Osteoblast (primary cell): Measurements from ENCODE around the gene SIM2. TPM values are rescaled to one million over a fixed set of nuclear protein-coding genes. Genes with fewer than 3 reads are reported as not detected.

Experiments used
- DNase-seq: peaks from one replicate; pipeline ENCODE4 v3.0.0; 2011; ENCODE audit warnings: low spot score, mixed read lengths; ENCODE audit not compliant: insufficient read length; ENCODE audit errors: missing footprints
- H2AFZ ChIP-seq: 2 replicates; pipeline ENCODE4 v1.6.0; 2011; ENCODE audit warnings: mild to moderate bottlenecking, low read length
- H3K27ac ChIP-seq: 2 replicates; pipeline ENCODE4 v1.5.1; 2011; ENCODE audit warnings: mild to moderate bottlenecking, low read depth, low read length, moderate library complexity
- H3K27me3 ChIP-seq: 2 replicates; pipeline ENCODE4 v1.6.0; 2012; ENCODE audit warnings: mild to moderate bottlenecking, control low read depth, inconsistent platforms, low read length, moderate library complexity; ENCODE audit not compliant: insufficient read depth
- H3K36me3 ChIP-seq: 2 replicates; pipeline ENCODE4 v1.5.1; 2011; ENCODE audit warnings: mild to moderate bottlenecking, low read length, control low read depth, moderate library complexity; ENCODE audit not compliant: insufficient read depth
- H3K4me1 ChIP-seq: 2 replicates; pipeline ENCODE4 v1.5.1; 2011; ENCODE audit warnings: mild to moderate bottlenecking, low read length, control low read depth, moderate library complexity; ENCODE audit not compliant: insufficient read depth
- H3K4me2 ChIP-seq: 2 replicates; pipeline ENCODE4 v1.6.0; 2011; ENCODE audit warnings: mild to moderate bottlenecking, low read length; ENCODE audit not compliant: insufficient read depth
- H3K4me3 ChIP-seq: fragments of 200-600 bp; sonication (generic); 3 replicates; pipeline ENCODE4 v1.5.1; 2012; ENCODE audit warnings: mild to moderate bottlenecking, low read length, inconsistent platforms; ENCODE audit not compliant: insufficient read depth
- H3K79me2 ChIP-seq: 2 replicates; pipeline ENCODE4 v1.6.0; 2012; ENCODE audit warnings: mild to moderate bottlenecking, low read length, control low read depth, inconsistent platforms; ENCODE audit not compliant: insufficient read depth
- H3K9me3 ChIP-seq: 2 replicates; pipeline ENCODE4 v1.5.1; 2011; ENCODE audit warnings: low read depth, low read length, control low read depth
- H4K20me1 ChIP-seq: 2 replicates; pipeline ENCODE4 v1.6.0; 2012; ENCODE audit warnings: mild to moderate bottlenecking, low read length, control low read depth; ENCODE audit not compliant: insufficient read depth
- CTCF ChIP-seq: IDR thresholded peaks from 2 replicates; pipeline ENCODE4 v1.5.1; 2011; ENCODE audit warnings: mild to moderate bottlenecking, low read depth, low read length, moderate library complexity; ENCODE audit errors: extremely low read depth
- total RNA-seq: library from RNA; depleted of rRNA; stranded (reverse); fragments of >200 nt; gene quantifications from 2 replicates; pipeline ENCODE4 v1.2.3, GENCODE V29; 2012

SIM2 gene
- total RNA-seq, 1 donor = 3.6 TPM

- Histone ChIP-seq H3K36me3 (no peaks in the 10 kb centered on the region), H3K27ac (no peak overlapping the region), H3K4me3 (no peak overlapping the region), H3K79me2 (peaks cover 8% of the 10 kb centered on the region), H3K27me3 (peaks cover 25% of the 10 kb centered on the region), H2AFZ (no peak overlapping the region), H3K9me3 (no peaks in the 10 kb centered on the region), H4K20me1 (peaks cover 19% of the 10 kb centered on the region), H3K4me2 (no peak overlapping the region), H3K4me1 (no peaks in the 10 kb centered on the region)
- peak; percentile 77 for DNase-seq
- no peak for TF ChIP-seq CTCF
Observed at GRCh38 chr21:36705679-36706481, 7.0 kb downstream of the SIM2 start.

GRCh38 chr21:36706482-36706852 is 7.6 kb downstream of the SIM2 start:
- Histone ChIP-seq H3K4me1 (no peaks in the 10 kb centered on the region), H3K4me3 (no peak overlapping the region), H3K27me3 (peaks cover 30% of the 10 kb centered on the region), H3K27ac (no peak overlapping the region), H4K20me1 (peaks cover 19% of the 10 kb centered on the region), H3K36me3 (no peaks in the 10 kb centered on the region), H2AFZ (no peak overlapping the region), H3K79me2 (peaks cover 8% of the 10 kb centered on the region), H3K4me2 (no peak overlapping the region), H3K9me3 (no peaks in the 10 kb centered on the region)
- peak; percentile 8 for DNase-seq
- no peak for TF ChIP-seq CTCF

GRCh38 chr21:36706951-36707762 is 8.2 kb downstream of the SIM2 start:
- TF ChIP-seq CTCF = no peak
- Histone ChIP-seq H3K4me2 (no peak overlapping the region), H2AFZ (no peak overlapping the region)

GRCh38 chr21:36707763-36708285 is 8.9 kb downstream of the SIM2 start:
- no peak for TF ChIP-seq CTCF
- Histone ChIP-seq H3K9me3 (no peaks in the 10 kb centered on the region), H3K79me2 (peaks cover 4% of the 10 kb centered on the region), H2AFZ (no peak overlapping the region), H4K20me1 (peaks cover 12% of the 10 kb centered on the region), H3K4me3 (no peak overlapping the region), H3K4me2 (no peak overlapping the region), H3K27ac (no peak overlapping the region), H3K27me3 (peaks cover 27% of the 10 kb centered on the region), H3K36me3 (no peaks in the 10 kb centered on the region), H3K4me1 (no peaks in the 10 kb centered on the region)
- DNase-seq = peak; percentile 47

More at GRCh38 chr21:36706951-36707762, 8.2 kb downstream of the SIM2 start:
- H3K4me1 ChIP-seq = no peaks in the 10 kb centered on the region
- H3K4me3 ChIP-seq = no peak overlapping the region
- no peaks in the 10 kb centered on the region for H3K9me3 ChIP-seq
- H3K79me2 ChIP-seq = peaks cover 8% of the 10 kb centered on the region
- H3K36me3 ChIP-seq = no peaks in the 10 kb centered on the region
- peaks cover 30% of the 10 kb centered on the region for H3K27me3 ChIP-seq
- DNase-seq = peak; percentile 46
- H4K20me1 ChIP-seq = peaks cover 16% of the 10 kb centered on the region
- no peak overlapping the region for H3K27ac ChIP-seq
